Measurements from ENCODE around the gene C17orf114.

GRCh38 chr17:4837471-4838308, 35.6 kb upstream of the C17orf114 start:
- TF ChIP-seq, protein P1, sequence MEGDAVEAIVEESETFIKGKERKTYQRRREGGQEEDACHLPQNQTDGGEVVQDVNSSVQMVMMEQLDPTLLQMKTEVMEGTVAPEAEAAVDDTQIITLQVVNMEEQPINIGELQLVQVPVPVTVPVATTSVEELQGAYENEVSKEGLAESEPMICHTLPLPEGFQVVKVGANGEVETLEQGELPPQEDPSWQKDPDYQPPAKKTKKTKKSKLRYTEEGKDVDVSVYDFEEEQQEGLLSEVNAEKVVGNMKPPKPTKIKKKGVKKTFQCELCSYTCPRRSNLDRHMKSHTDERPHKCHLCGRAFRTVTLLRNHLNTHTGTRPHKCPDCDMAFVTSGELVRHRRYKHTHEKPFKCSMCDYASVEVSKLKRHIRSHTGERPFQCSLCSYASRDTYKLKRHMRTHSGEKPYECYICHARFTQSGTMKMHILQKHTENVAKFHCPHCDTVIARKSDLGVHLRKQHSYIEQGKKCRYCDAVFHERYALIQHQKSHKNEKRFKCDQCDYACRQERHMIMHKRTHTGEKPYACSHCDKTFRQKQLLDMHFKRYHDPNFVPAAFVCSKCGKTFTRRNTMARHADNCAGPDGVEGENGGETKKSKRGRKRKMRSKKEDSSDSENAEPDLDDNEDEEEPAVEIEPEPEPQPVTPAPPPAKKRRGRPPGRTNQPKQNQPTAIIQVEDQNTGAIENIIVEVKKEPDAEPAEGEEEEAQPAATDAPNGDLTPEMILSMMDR (IDR thresholded peaks at IDR 0.05; ENCODE audit: poor library complexity, severe bottlenecking) = no peak
- no peak for TF ChIP-seq SMC3 (conservative IDR thresholded peaks at IDR 0.05; ENCODE audit: poor library complexity)
- no peak for TF ChIP-seq REST (IDR thresholded peaks at IDR 0.05; ENCODE audit: borderline replicate concordance)
- no peak for TF ChIP-seq TAF1 (IDR thresholded peaks at IDR 0.05; ENCODE audit: low read depth)
- TF ChIP-seq POLR2AphosphoS5 (IDR thresholded peaks at IDR 0.05) = no peak
- TF ChIP-seq EZH2 (IDR thresholded peaks at IDR 0.05; ENCODE audit: borderline replicate concordance, insufficient read depth, low read length, poor library complexity, severe bottlenecking) = no peak
- TF ChIP-seq RAD21 (conservative IDR thresholded peaks at IDR 0.05) = no peak

Measured in neural cell (in vitro differentiated cells).